Ovary (tissue), 9 donors: ENCODE data around the gene TNS1. TPM values are rescaled to one million over a fixed set of nuclear protein-coding genes. Genes with fewer than 3 reads are reported as not detected.

ENCODE experiments used
- DNase-seq, 5 donors: peaks; one replicate each; pipeline ENCODE4 v3.0.0-alpha.2; 2019 to 2020
- H3K27ac ChIP-seq, 2 donors: fragments of 200-600 bp; one replicate each; pipeline versions ENCODE4 v1.5.1 to v1.8.0; 2019 to 2022
- H3K27me3 ChIP-seq: fragments of 200-600 bp; one replicate; pipeline ENCODE4 v1.8.0; 2022
- H3K36me3 ChIP-seq: fragments of 200-600 bp; sonication (generic); one replicate; pipeline ENCODE4 v1.5.1; 2019
- H3K4me1 ChIP-seq: one replicate; pipeline ENCODE4 v1.8.1; 2013; ENCODE audit warnings: mild to moderate bottlenecking, moderate library complexity; ENCODE audit not compliant: insufficient read depth
- H3K4me3 ChIP-seq: fragments of 200-600 bp; sonication (generic); one replicate; pipeline ENCODE4 v1.5.1; 2017
- H3K9me3 ChIP-seq, 2 donors: fragments of 200-600 bp in 1 of 2; sonication (generic) in 1 of 2; one replicate each; pipeline versions ENCODE4 v1.5.1 to v1.8.1; 2013 to 2019; ENCODE audit warnings: mild to moderate bottlenecking in 1 of 2, moderate library complexity in 1 of 2
- EP300 ChIP-seq: sonication (generic); formaldehyde crosslinking; IDR thresholded peaks from one replicate; pipeline ENCODE4 v1.6.1; 2017; ENCODE audit warnings: antibody characterized with exemption
- POLR2A ChIP-seq: fragments of 450-650 bp; IDR thresholded peaks from one replicate; pipeline ENCODE4 v1.6.1; 2017; ENCODE audit warnings: antibody characterized with exemption, mild to moderate bottlenecking, moderate library complexity
- WGBS, 3 donors: extraction: QIAGEN DNeasy Blood & Tissue Kit in 1 of 3; methylation state at CpG; one replicate each; pipeline versions ENCODE4 v1.1.5 to v1.1.7; 2013 to 2017; 5-methylcytosine and 5-hydroxymethylcytosine counted together
- intact Hi-C, 4 donors: fragments of 100-400 bp; cut with DNase I; formaldehyde crosslinking; loops; one replicate each; pipeline versions ENCODE4 v1.11.0 to v1.15.1; 2022 to 2023
- polyA plus RNA-seq, 2 donors: library from polyadenylated mRNA; stranded (reverse); fragments of 200-250 nt in 1 of 2; fragments of 350-450 nt in 1 of 2; fragmentation: Illumina TruSeq in 1 of 2; extraction: RNeasy Lipid Tissue Mini Kit (QIAGEN cat#74804) in 1 of 2; gene quantifications; one replicate each; pipeline ENCODE4 v1.2.3, GENCODE V29; 2013 to 2014
- total RNA-seq, 7 donors: library from RNA; depleted of rRNA in 2 of 7; stranded (reverse); fragments of >200 nt in 2 of 7; fragmentation: NEBNext Ultra II Directional in 3 of 7; extraction: Animal tissue kit (Norgen Biotek cat#: 25700) in 3 of 7; gene quantifications; one replicate each; pipeline versions ENCODE4 v1.1.0 to v1.2.4, GENCODE V29; 2016 to 2023
- TF ChIP-seq, protein P1 (sequence below), 3 donors: fragments of 450-650 bp in 2 of 3; fragments of 200-600 bp in 1 of 3; IDR thresholded peaks; one replicate each; pipeline versions ENCODE4 v1.5.1 to v1.8.0; 2016 to 2022; ENCODE audit warnings: antibody characterized with exemption in 3 of 3, mild to moderate bottlenecking in 1 of 3
- donor health status: DM: no; HTN: no; CAD: no; lungs with moderate emphysema.
- donor health status: DM: no; HTN: no; CAD: no.
- donor health status: Bipolar disorder and iron deficiency.
- donor health status: DM: yes; HTN: yes; CAD: no.
- donor health status: DM: no; HTN: no; CAD: no.
- donor health status: DM: yes; HTN: yes; CAD: no.

TNS1 gene
- total and polyA plus RNA-seq, 9 donors = 140 to 568 (median 356) TPM

GRCh38 chr2:217861334-217861877 lies 141.4 kb downstream of the TNS1 start:
- Histone ChIP-seq H3K4me3 (no peak overlapping the region), H3K4me1 (peaks cover 18% of the 10 kb centered on the region), H3K27ac (no peak overlapping the region), H3K27me3 (no peaks in the 10 kb centered on the region), H3K36me3 (no peaks in the 10 kb centered on the region), H3K9me3 (no peaks in the 10 kb centered on the region)
- TF ChIP-seq, protein P1, sequence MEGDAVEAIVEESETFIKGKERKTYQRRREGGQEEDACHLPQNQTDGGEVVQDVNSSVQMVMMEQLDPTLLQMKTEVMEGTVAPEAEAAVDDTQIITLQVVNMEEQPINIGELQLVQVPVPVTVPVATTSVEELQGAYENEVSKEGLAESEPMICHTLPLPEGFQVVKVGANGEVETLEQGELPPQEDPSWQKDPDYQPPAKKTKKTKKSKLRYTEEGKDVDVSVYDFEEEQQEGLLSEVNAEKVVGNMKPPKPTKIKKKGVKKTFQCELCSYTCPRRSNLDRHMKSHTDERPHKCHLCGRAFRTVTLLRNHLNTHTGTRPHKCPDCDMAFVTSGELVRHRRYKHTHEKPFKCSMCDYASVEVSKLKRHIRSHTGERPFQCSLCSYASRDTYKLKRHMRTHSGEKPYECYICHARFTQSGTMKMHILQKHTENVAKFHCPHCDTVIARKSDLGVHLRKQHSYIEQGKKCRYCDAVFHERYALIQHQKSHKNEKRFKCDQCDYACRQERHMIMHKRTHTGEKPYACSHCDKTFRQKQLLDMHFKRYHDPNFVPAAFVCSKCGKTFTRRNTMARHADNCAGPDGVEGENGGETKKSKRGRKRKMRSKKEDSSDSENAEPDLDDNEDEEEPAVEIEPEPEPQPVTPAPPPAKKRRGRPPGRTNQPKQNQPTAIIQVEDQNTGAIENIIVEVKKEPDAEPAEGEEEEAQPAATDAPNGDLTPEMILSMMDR (IDR thresholded peaks at IDR 0.05) = no peak
- TF ChIP-seq EP300 = no peak
- no peak for TF ChIP-seq POLR2A
- intact Hi-C loops = no loop called here
- DNase-seq = no peak
- WGBS, 3 donors = 92 to 94% (median 92%) methylated on average over 5 of the region's 5 CpGs

GRCh38 chr2:217859926-217860325 lies 142.9 kb downstream of the TNS1 start:
- H3K27me3 ChIP-seq = no peaks in the 10 kb centered on the region
- WGBS, 3 donors = 83 to 92% (median 92%) methylated on average over 5 of the region's 5 CpGs
- no peak for TF ChIP-seq POLR2A
- TF ChIP-seq, protein P1 (IDR thresholded peaks at IDR 0.05) = no peak
- no peak for TF ChIP-seq EP300
- peaks cover 18% of the 10 kb centered on the region for H3K4me1 ChIP-seq
- intact Hi-C loops = loop anchor here in 1 of 4 donors (10.0 kb wide), 1 partner anchor 55 kb away; no protein-coding TSS in a partner anchor
- H3K9me3 ChIP-seq = no peaks in the 10 kb centered on the region
- peak overlapping the region in 1 of 2 donors; percentile 63 for H3K27ac ChIP-seq
- DNase-seq = no peak
- no peak overlapping the region for H3K4me3 ChIP-seq
- no peaks in the 10 kb centered on the region for H3K36me3 ChIP-seq

DNA sequence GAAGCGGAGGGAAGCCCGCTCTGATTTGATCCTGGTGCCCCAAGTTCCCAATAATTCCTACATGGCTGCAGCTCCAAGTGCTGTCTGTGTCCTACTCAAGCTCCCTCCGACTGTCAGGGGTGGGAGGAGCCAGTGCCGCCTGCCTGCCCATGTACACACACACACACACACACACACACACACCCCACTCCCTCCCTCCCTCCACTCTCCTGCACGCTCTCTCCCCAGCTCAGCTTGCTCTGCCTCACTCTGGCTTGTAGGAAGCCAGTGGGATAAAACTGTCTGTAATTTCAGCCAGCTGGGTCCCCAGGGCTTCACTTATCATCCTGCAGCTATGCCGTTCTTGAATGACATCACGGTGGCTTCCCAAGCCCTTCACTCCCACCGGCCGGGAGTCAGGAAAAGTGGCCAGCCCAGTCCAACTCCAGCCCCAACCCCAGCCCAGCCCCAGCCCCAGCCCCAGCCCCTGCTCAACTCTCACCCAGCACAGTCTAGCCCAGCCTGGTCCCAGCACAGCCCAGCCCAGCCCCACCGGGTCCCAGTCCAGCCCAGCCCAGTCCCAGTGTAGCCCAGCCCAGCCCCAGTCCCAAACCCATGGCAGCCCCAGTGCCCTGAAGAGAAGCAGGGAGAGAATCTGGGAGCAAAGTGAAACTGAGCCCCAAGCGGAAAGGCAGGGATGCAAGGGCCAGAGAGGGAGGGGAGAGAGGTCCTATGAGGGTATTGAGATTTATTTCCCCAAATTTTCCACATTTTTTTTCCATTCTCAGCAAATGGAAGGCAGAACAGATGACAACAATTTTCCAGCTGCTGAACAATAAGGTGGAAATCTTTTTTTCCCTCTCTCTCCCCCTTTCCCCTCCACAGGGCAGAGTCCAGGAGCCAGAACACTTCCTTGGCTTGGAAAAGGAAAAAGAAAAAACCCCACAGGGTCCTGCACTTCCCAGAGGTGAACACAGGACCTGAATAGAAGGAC lies 144.0 kb downstream of the TNS1 start:
- intact Hi-C loops = loop anchor here in 1 of 4 donors (10.0 kb wide), 1 partner anchor 54 kb away; no protein-coding TSS in a partner anchor
- peaks cover 20% of the 10 kb centered on the region for H3K4me1 ChIP-seq
- no peaks in the 10 kb centered on the region for H3K36me3 ChIP-seq
- H3K4me3 ChIP-seq = peak overlapping the region; percentile 2
- TF ChIP-seq EP300 (no peak), POLR2A (no peak)
- TF ChIP-seq, protein P1 (IDR thresholded peaks at IDR 0.05) = no peak
- H3K27me3 ChIP-seq = no peaks in the 10 kb centered on the region
- H3K27ac ChIP-seq = peak overlapping the region in 1 of 2 donors; percentile 64
- 3 to 8% (median 7%) methylated on average over 10 to 11 of the region's 11 CpGs for WGBS, 3 donors
- peak; percentile 84 to 89 (median 85) for DNase-seq
- no peaks in the 10 kb centered on the region for H3K9me3 ChIP-seq

DNA sequence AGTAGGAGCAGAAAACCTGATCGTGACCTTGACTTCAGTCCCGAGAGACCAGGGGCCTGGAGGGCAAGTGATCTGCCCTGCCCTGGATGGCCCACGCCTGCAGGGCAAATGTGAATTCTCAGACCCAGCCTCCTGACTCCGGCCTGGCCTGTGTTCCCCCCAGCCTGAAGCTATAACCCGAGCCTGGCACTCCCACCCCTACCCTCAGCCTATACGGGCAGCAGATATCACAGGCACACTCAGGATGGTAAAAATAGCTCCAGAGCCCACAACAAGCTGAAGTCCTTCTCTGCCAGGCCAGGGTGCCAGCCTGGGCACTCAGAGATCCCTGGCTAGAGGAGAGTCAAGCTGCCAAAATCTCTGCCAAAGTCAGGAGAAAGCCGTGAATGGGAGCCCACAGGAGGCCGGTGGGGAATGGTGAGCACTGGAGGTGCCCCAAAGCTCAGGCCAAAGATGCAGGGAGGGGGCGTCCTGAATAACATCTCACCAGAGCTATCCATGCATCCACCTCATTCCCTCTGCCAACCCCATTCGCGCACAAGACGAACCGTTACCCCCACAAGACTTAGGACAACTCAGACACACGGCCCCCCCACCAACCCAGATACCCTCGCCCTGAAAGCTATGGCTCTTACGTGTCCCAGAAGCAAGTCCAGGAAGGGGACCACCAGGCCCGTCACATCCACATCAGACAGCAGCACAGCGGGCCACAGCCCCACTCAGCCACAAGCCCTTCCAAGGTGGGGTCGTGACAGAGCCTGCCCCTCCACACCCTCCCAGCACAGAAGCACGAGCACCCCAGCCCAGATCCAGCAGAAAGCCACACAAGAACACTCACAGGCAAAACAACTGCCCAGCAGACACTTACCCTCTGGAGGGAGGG lies 144.9 kb downstream of the TNS1 start:
- no peak for DNase-seq
- H3K9me3 ChIP-seq = no peaks in the 10 kb centered on the region
- intact Hi-C loops = loop anchor here in 1 of 4 donors (10.0 kb wide), 1 partner anchor 53 kb away; no protein-coding TSS in a partner anchor
- peaks cover 23% of the 10 kb centered on the region for H3K4me1 ChIP-seq
- H3K4me3 ChIP-seq = peak overlapping the region; percentile 2
- TF ChIP-seq POLR2A = no peak
- TF ChIP-seq, protein P1 (IDR thresholded peaks at IDR 0.05) = no peak
- TF ChIP-seq EP300 = no peak
- 18 to 34% (median 26%) methylated on average over 17 to 20 of the region's 20 CpGs for WGBS, 3 donors
- peak overlapping the region; percentile 31 to 64 for H3K27ac ChIP-seq
- no peaks in the 10 kb centered on the region for H3K27me3 ChIP-seq
- H3K36me3 ChIP-seq = no peaks in the 10 kb centered on the region
